Pancreas (tissue), 10 donors: Measurements from ENCODE around the gene NABP1. TPM values are rescaled to one million over a fixed set of nuclear protein-coding genes. Genes with fewer than 3 reads are reported as not detected.

Source experiments
- ATAC-seq, 4 donors: fragments of 200-7000 bp; cut with Tn5 transposase; one replicate each; pipeline versions ENCODE4 v1.8.0 to v1.9.1; 2020; ENCODE audit warnings: mild to moderate bottlenecking in 4 of 4, moderate library complexity in 4 of 4
- DNase-seq, 6 donors: peaks; one replicate each; pipeline ENCODE4 v3.0.0-alpha.2; 2020
- FAIRE-seq: peaks from 2 replicates; lab custom pipeline; 2012; peaks lifted over from hg19 to GRCh38; lab: Jason Lieb, UNC
- H3K27ac ChIP-seq, 4 donors: fragments of 200-600 bp; sonication (generic); 1 replicate in 3 of 4; 2 replicates in 1 of 4; pipeline versions ENCODE4 v1.5.0 to v1.8.0; 2020
- H3K27me3 ChIP-seq, 4 donors: fragments of 200-600 bp; one replicate each; pipeline ENCODE4 v1.8.0; 2021
- H3K36me3 ChIP-seq, 3 donors: fragments of 200-600 bp; sonication (generic) in 1 of 3; one replicate each; pipeline versions ENCODE4 v1.5.0 to v1.8.0; 2020 to 2021
- H3K4me1 ChIP-seq, 3 donors: fragments of 200-600 bp; one replicate each; pipeline ENCODE4 v1.8.0; 2021
- H3K4me3 ChIP-seq, 4 donors: fragments of 200-600 bp; sonication (generic) in 2 of 4; one replicate each; pipeline versions ENCODE4 v1.5.0 to v1.8.0; 2020 to 2021
- H3K9me3 ChIP-seq, 4 donors: fragments of 200-600 bp; one replicate each; pipeline ENCODE4 v1.8.0; 2021
- CTCF ChIP-seq, 4 donors: fragments of 200-600 bp; sonication (generic) in 3 of 4; IDR thresholded peaks; one replicate each; pipeline versions ENCODE4 v1.5.0 to v1.8.0; 2021; ENCODE audit warnings: antibody characterized with exemption in 4 of 4
- WGBS, 2 donors: extraction: QIAGEN DNeasy Blood & Tissue Kit; methylation state at CpG; one replicate each; pipeline ENCODE4 v1.1.7; 2013; 5-methylcytosine and 5-hydroxymethylcytosine counted together
- intact Hi-C, 3 donors: fragments of 100-400 bp; cut with DNase I; formaldehyde crosslinking; loops; one replicate each; pipeline versions ENCODE4 v1.11.1 to v1.14.2; 2022
- polyA plus RNA-seq, 2 donors: library from polyadenylated mRNA; stranded (reverse); fragments of 200-250 nt; gene quantifications; one replicate each; pipeline ENCODE4 v1.2.3, GENCODE V29; 2013
- total RNA-seq, 6 donors: library from RNA; stranded (reverse); fragmentation: NEBNext Ultra II Directional in 4 of 6; extraction: Animal tissue kit (Norgen Biotek cat#: 25700) in 4 of 6; gene quantifications; one replicate each; pipeline versions ENCODE4 v1.2.1 to v1.2.4, GENCODE V29; 2021 to 2023
- donor health status: healthy with polysubstance abuse.
- donor health status: DM: no; HTN: no; CAD: no; lungs with moderate emphysema.
- donor health status: DM: no; HTN: no; CAD: no.
- donor health status: control.
- donor health status: control.
- donor health status: Bipolar disorder and iron deficiency.
- donor health status: DM: yes; HTN: yes; CAD: no.
- donor health status: DM: no; HTN: no; CAD: no.
- donor health status: DM: no; HTN: no; CAD: no.
- donor health status: DM: yes; HTN: yes; CAD: no.

The NABP1 gene
- total and polyA plus RNA-seq, 8 donors = 2.9 to 12.8 (median 5.0) TPM

- H3K4me3 ChIP-seq = no peak overlapping the region
- no peak for ATAC-seq
- 82 to 88% methylated on average over 6 of the region's 6 CpGs for WGBS, 2 donors
- no peak overlapping the region for H3K27ac ChIP-seq
- no peaks in the 10 kb centered on the region for H3K27me3 ChIP-seq
- DNase-seq = no peak
- no peak for FAIRE-seq
- no peak for TF ChIP-seq CTCF (IDR thresholded peaks at IDR 0.05)
- intact Hi-C loops = no loop called here
- H3K9me3 ChIP-seq = no peaks in the 10 kb centered on the region
- no peaks in the 10 kb centered on the region for H3K4me1 ChIP-seq
- no peaks in the 10 kb centered on the region for H3K36me3 ChIP-seq
Observed at GRCh38 chr2:191646163-191646902, 31.6 kb upstream of the NABP1 start.

GRCh38 chr2:191649519-191649918 is 28.4 kb upstream of the NABP1 start:
- intact Hi-C loops = no loop called here
- H3K27ac ChIP-seq = no peak overlapping the region
- no peak for DNase-seq
- FAIRE-seq = no peak
- no peak for ATAC-seq
- 90 to 91% methylated on average over 2 of the region's 2 CpGs for WGBS, 2 donors
- H3K4me1 ChIP-seq = no peaks in the 10 kb centered on the region
- H3K4me3 ChIP-seq = no peak overlapping the region
- H3K9me3 ChIP-seq = no peaks in the 10 kb centered on the region
- H3K36me3 ChIP-seq = no peaks in the 10 kb centered on the region
- H3K27me3 ChIP-seq = no peaks in the 10 kb centered on the region
- TF ChIP-seq CTCF (IDR thresholded peaks at IDR 0.05) = no peak

GRCh38 chr2:191650896-191651773 is 26.8 kb upstream of the NABP1 start:
- Histone ChIP-seq H3K4me1 (no peaks in the 10 kb centered on the region), H3K36me3 (no peaks in the 10 kb centered on the region), H3K27ac (no peak overlapping the region), H3K4me3 (no peak overlapping the region), H3K9me3 (no peaks in the 10 kb centered on the region), H3K27me3 (no peaks in the 10 kb centered on the region)
- 58 to 82% methylated on average over 3 of the region's 3 CpGs for WGBS, 2 donors
- no peak for TF ChIP-seq CTCF (IDR thresholded peaks at IDR 0.05)
- no peak for ATAC-seq
- intact Hi-C loops = no loop called here
- DNase-seq = no peak
- FAIRE-seq = no peak

- Histone ChIP-seq H3K27ac (no peak overlapping the region), H3K27me3 (no peaks in the 10 kb centered on the region), H3K4me1 (no peaks in the 10 kb centered on the region), H3K36me3 (no peaks in the 10 kb centered on the region), H3K9me3 (no peaks in the 10 kb centered on the region), H3K4me3 (no peak overlapping the region)
- no peak for DNase-seq
- no peak for FAIRE-seq
- 85 to 88% methylated on average over 5 of the region's 5 CpGs for WGBS, 2 donors
- no peak for ATAC-seq
- no peak for TF ChIP-seq CTCF (IDR thresholded peaks at IDR 0.05)
- intact Hi-C loops = no loop called here
Observed at GRCh38 chr2:191653667-191654391, 24.1 kb upstream of the NABP1 start.
